HCT116 (cell line): Measurements from ENCODE around the gene ZNF678. TPM values are rescaled to one million over a fixed set of nuclear protein-coding genes. Genes with fewer than 3 reads are reported as not detected.

Experiments
- ATAC-seq: fragments of 200-7000 bp; cut with Tn5 transposase; 2 replicates; pipeline ENCODE4 v1.9.1; 2020; ENCODE audit warnings: mild to moderate bottlenecking, moderate library complexity
- BruUV-seq: library from RNA; stranded (reverse); fragments of 400-500 nt; replicated peaks from 2 replicates; lab custom pipeline; 2021; lab: Mats Ljungman, UMichigan
- CTCF ChIA-PET: fragments of 300-600 bp; sonication (Branson Sonifier 250); formaldehyde crosslinking; loops from one replicate; lab custom pipeline; 2021; ENCODE audit warnings: antibody characterized with exemption; lab: Charles Lee
- POLR2A ChIA-PET: fragments of 300-600, 350-600 bp; sonication (Branson Sonifier 250); formaldehyde crosslinking; loops from one replicate; lab custom pipeline; 2021; ENCODE audit warnings: antibody characterized with exemption; lab: Charles Lee
- RAD21 ChIA-PET, 2 experiments: fragments of 300-600 bp; sonication (Branson Sonifier 250); formaldehyde crosslinking; loops; one replicate each; lab custom pipeline; 2023; ENCODE audit warnings: low total read pairs in 2 of 2; ENCODE audit not compliant: uncharacterized antibody in 2 of 2, unreplicated experiment in 2 of 2, low non-redundant PET in 1 of 2; lab: Charles Lee
- DNase-seq: peaks from one replicate; pipeline ENCODE4 v3.0.0-alpha.2; 2010; ENCODE audit warnings: low read depth, low spot score
- H2AFZ ChIP-seq: fragments of 200-600 bp; shearing (Covaris generic), sonication (generic); 2 replicates; pipeline ENCODE4 v1.6.1; 2017; ENCODE audit warnings: low read depth, mixed run types, mixed read lengths, antibody characterized with exemption, low read length; ENCODE audit not compliant: poor library complexity, severe bottlenecking
- H3K27ac ChIP-seq: 2 replicates; pipeline ENCODE4 v1.5.1; 2012; ENCODE audit warnings: low read depth, low read length
- H3K27me3 ChIP-seq: fragments of 200-600 bp; sonication (generic); 2 replicates; pipeline ENCODE4 v1.6.1; 2016; ENCODE audit warnings: mixed run types, low read length, mixed read lengths; ENCODE audit not compliant: insufficient read depth
- H3K36me3 ChIP-seq, 2 experiments: fragments of 200-500 bp in 1 of 2; fragments of 200-600 bp in 1 of 2; sonication (Bioruptor generic) in 1 of 2; sonication (generic) in 1 of 2; 2 replicates each; pipeline versions ENCODE4 v1.5.1 to v1.6.1; 2014 to 2016; ENCODE audit warnings: low read length in 2 of 2, inconsistent platforms in 1 of 2, mixed read lengths in 1 of 2, mixed run types in 1 of 2; ENCODE audit not compliant: insufficient read depth in 2 of 2, control insufficient read depth in 1 of 2
- H3K4me1 ChIP-seq, 2 experiments: fragments of 200-600 bp in 1 of 2; sonication (generic) in 1 of 2; 2 replicates each; pipeline versions ENCODE4 v1.5.1 to v1.6.1; 2012 to 2017; ENCODE audit warnings: low read length in 2 of 2, inconsistent platforms in 1 of 2, mild to moderate bottlenecking in 1 of 2, mixed read lengths in 1 of 2, mixed run types in 1 of 2, moderate library complexity in 1 of 2; ENCODE audit not compliant: insufficient read depth in 2 of 2, control insufficient read depth in 1 of 2
- H3K4me2 ChIP-seq: fragments of 200-600 bp; sonication (generic); 2 replicates; pipeline ENCODE4 v1.6.1; 2017; ENCODE audit warnings: mixed run types, low read length, mixed read lengths
- H3K4me3 ChIP-seq, 2 experiments: fragments of 200-600 bp in 1 of 2; sonication (generic) in 1 of 2; replicated peaks in 1 of 2; 2 replicates each; pipeline ENCODE4 v1.5.1; 2011 to 2016; ENCODE audit warnings: low read length in 2 of 2, control low read depth in 1 of 2, low read depth in 1 of 2, mild to moderate bottlenecking in 1 of 2, mixed read lengths in 1 of 2, mixed run types in 1 of 2
- H3K79me2 ChIP-seq: fragments of 200-600 bp; sonication (generic); 2 replicates; pipeline ENCODE4 v1.6.1; 2017; ENCODE audit warnings: mild to moderate bottlenecking, mixed run types, low read length, moderate library complexity, mixed read lengths; ENCODE audit not compliant: insufficient read depth
- H3K9ac ChIP-seq: fragments of 200-600 bp; sonication (generic); 2 replicates; pipeline ENCODE4 v1.6.1; 2016; ENCODE audit warnings: low read length, mixed read lengths
- H3K9me2 ChIP-seq: fragments of 200-600 bp; sonication (generic), shearing (Covaris generic); 2 replicates; pipeline ENCODE4 v1.6.1; 2017; ENCODE audit warnings: mixed run types, mild to moderate bottlenecking, moderate library complexity; ENCODE audit not compliant: insufficient read depth
- H3K9me3 ChIP-seq, 2 experiments: fragments of 200-500 bp in 1 of 2; fragments of 200-600 bp in 1 of 2; sonication (Bioruptor generic) in 1 of 2; sonication (generic) in 1 of 2; 2 replicates each; pipeline ENCODE4 v1.6.1; 2014 to 2017; ENCODE audit warnings: low read length in 2 of 2, mixed read lengths in 2 of 2, inconsistent platforms in 1 of 2, low read depth in 1 of 2, mild to moderate bottlenecking in 1 of 2, mixed run types in 1 of 2, moderate library complexity in 1 of 2; ENCODE audit not compliant: control insufficient read depth in 1 of 2, insufficient read depth in 1 of 2
- H4K20me1 ChIP-seq: fragments of 200-600 bp; sonication (generic), shearing (Covaris generic); 2 replicates; pipeline ENCODE4 v1.6.1; 2017; ENCODE audit warnings: mixed run types, mild to moderate bottlenecking, moderate library complexity; ENCODE audit not compliant: insufficient read depth
- ATF3 ChIP-seq: IDR thresholded peaks from 2 replicates; pipeline ENCODE4 v1.6.1; 2012
- CTCF ChIP-seq, 3 experiments: fragments of 200-600 bp in 1 of 3; sonication (generic) in 1 of 3; IDR thresholded peaks in 2 of 3; conservative IDR thresholded peaks in 1 of 3; 2 replicates each; pipeline ENCODE4 v1.5.1; 2012 to 2017; ENCODE audit warnings: low read depth in 2 of 3, low read length in 2 of 3, antibody characterized with exemption in 1 of 3, borderline replicate concordance in 1 of 3, control low read depth in 1 of 3, mild to moderate bottlenecking in 1 of 3, mixed read lengths in 1 of 3, mixed run types in 1 of 3, moderate library complexity in 1 of 3; ENCODE audit not compliant: insufficient read depth in 1 of 3
- EGR1 ChIP-seq: IDR thresholded peaks from 2 replicates; pipeline ENCODE4 v1.6.1; 2012; ENCODE audit warnings: low read depth
- ELF1 ChIP-seq: IDR thresholded peaks from 2 replicates; pipeline ENCODE4 v1.6.1; 2012; ENCODE audit warnings: low read depth, borderline replicate concordance
- EZH2phosphoT487 ChIP-seq: fragments of 200-600 bp; IDR thresholded peaks from 2 replicates; pipeline ENCODE4 v1.6.1; 2018; ENCODE audit warnings: antibody characterized with exemption, borderline replicate concordance
- FOSL1 ChIP-seq: IDR thresholded peaks from 2 replicates; pipeline ENCODE4 v1.6.1; 2012; ENCODE audit warnings: low read depth
- MAX ChIP-seq: IDR thresholded peaks from 2 replicates; pipeline ENCODE4 v1.6.1; 2012
- REST ChIP-seq: IDR thresholded peaks from 2 replicates; pipeline ENCODE4 v1.6.1; 2012; ENCODE audit warnings: low read depth
- SP1 ChIP-seq: IDR thresholded peaks from 2 replicates; pipeline ENCODE4 v1.6.1; 2012; ENCODE audit warnings: low read depth
- SRF ChIP-seq: IDR thresholded peaks from 2 replicates; pipeline ENCODE4 v1.6.1; 2012; ENCODE audit warnings: low read depth
- TCF7L2 ChIP-seq: IDR thresholded peaks from 2 replicates; pipeline ENCODE4 v1.7.0; 2011; ENCODE audit warnings: borderline replicate concordance, inconsistent platforms; ENCODE audit not compliant: insufficient read depth, insufficient read length; ENCODE audit errors: extremely low read depth
- YY1 ChIP-seq: IDR thresholded peaks from 2 replicates; pipeline ENCODE4 v1.6.1; 2011; ENCODE audit warnings: low read length, low read depth, moderate library complexity, mild to moderate bottlenecking; ENCODE audit not compliant: insufficient replicate concordance; ENCODE audit errors: extremely low read depth
- ZFX ChIP-seq: fragments of 450-650 bp; IDR thresholded peaks from 2 replicates; pipeline ENCODE4 v1.6.1; 2017
- intact Hi-C: fragments of 100-400 bp; cut with micrococcal nuclease; formaldehyde crosslinking; loops from 2 replicates; pipeline ENCODE4 v1.10.0; 2022
- total RNA-seq: library from RNA; stranded (reverse); gene quantifications from one replicate; pipeline ENCODE4 v1.2.1, GENCODE V29; 2021; ENCODE audit not compliant: unreplicated experiment

Gene ZNF678
- total RNA-seq, 1 experiment from 2014 or later = 6.1 TPM

GRCh38 chr1:227526524-227526923 lies 36.8 kb upstream of the ZNF678 start:
- H3K9ac ChIP-seq = no peak overlapping the region
- DNase-seq (no peak), ATAC-seq (no peak)
- no peak overlapping the region for H2AFZ ChIP-seq
- H3K4me1 ChIP-seq = no peaks in the 10 kb centered on the region
- ChIA-PET POLR2A (no interaction called here), CTCF (no interaction called here), RAD21 (no interaction called here)
- H3K4me2 ChIP-seq = no peak overlapping the region
- no peaks in the 10 kb centered on the region for H3K79me2 ChIP-seq
- intact Hi-C loops = no loop called here
- no peaks in the 10 kb centered on the region for H3K27me3 ChIP-seq
- H3K36me3 ChIP-seq = no peaks in the 10 kb centered on the region
- no peak overlapping the region for H3K27ac ChIP-seq
- no peaks in the 10 kb centered on the region for H4K20me1 ChIP-seq
- H3K9me3 ChIP-seq = no peaks in the 10 kb centered on the region
- no peak for TF ChIP-seq ATF3
- no peak for TF ChIP-seq TCF7L2
- TF ChIP-seq SP1 = no peak
- TF ChIP-seq EZH2phosphoT487 = no peak
- no TSS peak for BruUV-seq
- H3K4me3 ChIP-seq = no peak overlapping the region
- H3K9me2 ChIP-seq = no peaks in the 10 kb centered on the region

- Histone ChIP-seq H3K79me2 (no peaks in the 10 kb centered on the region), H4K20me1 (no peaks in the 10 kb centered on the region), H3K4me3 (no peak overlapping the region), H3K4me2 (no peak overlapping the region), H3K36me3 (no peaks in the 10 kb centered on the region), H3K27me3 (no peaks in the 10 kb centered on the region), H3K4me1 (peaks cover 0 to 9% of the 10 kb centered on the region in 2 experiments; a peak in 1 of 4 replicates), H3K9me3 (no peaks in the 10 kb centered on the region), H3K27ac (no peak overlapping the region), H3K9me2 (peaks cover 7% of the 10 kb centered on the region), H3K9ac (no peak overlapping the region), H2AFZ (no peak overlapping the region)
- POLR2A ChIA-PET = no interaction called here
- RAD21 ChIA-PET = no interaction called here
- CTCF ChIA-PET = no interaction called here
- no TSS peak for BruUV-seq
- intact Hi-C loops = no loop called here
- ATAC-seq = no peak
- no peak for TF ChIP-seq EGR1
- no peak for TF ChIP-seq SRF
- no peak for TF ChIP-seq FOSL1
- no peak for TF ChIP-seq ELF1
- TF ChIP-seq REST = no peak
- no peak for TF ChIP-seq ZFX
- TF ChIP-seq MAX = no peak
- TF ChIP-seq CTCF (IDR thresholded peaks at IDR 0.05 in 2 of 3, conservative IDR thresholded peaks at IDR 0.05 in 1 of 3; ENCODE audit: borderline replicate concordance in 1 of 3, insufficient read depth in 1 of 3, low read depth in 2 of 3, low read length in 2 of 3) = no peak
- no peak for TF ChIP-seq YY1
- DNase-seq = no peak
Observed at GRCh38 chr1:227532019-227532619, 31.2 kb upstream of the ZNF678 start.
